Umbilical cord (tissue), 1 donor: Measurements from ENCODE around the gene NONO. TPM values are rescaled to one million over a fixed set of nuclear protein-coding genes. Genes with fewer than 3 reads are reported as not detected.

Source experiments
- total RNA-seq: library from RNA; depleted of rRNA; stranded (reverse); fragments of >200 nt; gene quantifications from one replicate; pipeline ENCODE4 v1.2.3, GENCODE V29; 2014; ENCODE audit warnings: low replicate concordance; ENCODE audit not compliant: insufficient read depth

The NONO gene
- total RNA-seq, 1 donor from 2014 or later = 245 TPM

Other genes with a start within 250 kb of the NONO start
- gene SNX12, start 215.3 kb upstream of the NONO start, total RNA-seq = 54.7 TPM
- gene FOXO4, start 187.8 kb upstream of the NONO start, total RNA-seq = 13.5 TPM
- gene CXorf65, start 176.9 kb upstream of the NONO start, total RNA-seq = not detected
- gene IL2RG, start 172.1 kb upstream of the NONO start, total RNA-seq = 0.96 TPM
- gene MED12, start 165.0 kb upstream of the NONO start, total RNA-seq = 14.0 TPM
- 6.7 TPM for gene NLGN3, start 138.8 kb upstream of the NONO start, total RNA-seq
- gene GJB1, start 60.4 kb upstream of the NONO start, total RNA-seq = not detected
- 14.2 TPM for gene ZMYM3, start 29.5 kb upstream of the NONO start, total RNA-seq
- 33.2 TPM for gene ITGB1BP2, start 18.1 kb downstream of the NONO start, total RNA-seq
- gene TAF1, start 82.7 kb downstream of the NONO start, total RNA-seq = 88.6 TPM
- 85.0 TPM for gene OGT, start 249.5 kb downstream of the NONO start, total RNA-seq